Amygdala (tissue), 56 donors: ENCODE results near the gene S100Z.
"Not testable (repeated sequence)": the region's sequence is repeated elsewhere in the genome, so short reads cannot be mapped to it uniquely, and the experiment has no call there.

Experiments
- DNase-seq, 56 donors: peaks; one replicate each; lab custom pipeline; 2025; lab: John Stamatoyannopoulos, UW

The S100Z gene

GRCh38 chr5:76945238-76945637 lies 95.4 kb downstream of the S100Z start:
- not testable (repeated sequence) for DNase-seq

DNA sequence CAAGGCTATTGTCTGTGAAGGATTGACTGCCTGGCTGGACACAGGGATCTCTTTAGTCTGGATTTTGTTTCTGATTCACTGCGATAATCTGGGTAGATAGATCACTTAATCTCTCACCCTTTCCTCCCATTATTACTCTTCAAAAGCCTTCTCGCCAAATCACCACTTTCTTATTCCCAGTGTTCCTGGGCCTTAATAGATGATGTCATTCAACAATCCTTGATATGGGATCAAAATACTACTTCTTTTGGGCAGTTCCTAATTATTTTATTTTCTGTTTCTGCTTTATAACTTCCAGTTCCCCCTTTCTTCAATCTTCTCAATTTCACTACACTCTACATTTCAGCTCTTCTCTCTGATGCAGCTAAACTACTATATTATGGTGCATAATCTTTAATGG lies 96.3 kb downstream of the S100Z start:
- DNase-seq: no peak

DNA sequence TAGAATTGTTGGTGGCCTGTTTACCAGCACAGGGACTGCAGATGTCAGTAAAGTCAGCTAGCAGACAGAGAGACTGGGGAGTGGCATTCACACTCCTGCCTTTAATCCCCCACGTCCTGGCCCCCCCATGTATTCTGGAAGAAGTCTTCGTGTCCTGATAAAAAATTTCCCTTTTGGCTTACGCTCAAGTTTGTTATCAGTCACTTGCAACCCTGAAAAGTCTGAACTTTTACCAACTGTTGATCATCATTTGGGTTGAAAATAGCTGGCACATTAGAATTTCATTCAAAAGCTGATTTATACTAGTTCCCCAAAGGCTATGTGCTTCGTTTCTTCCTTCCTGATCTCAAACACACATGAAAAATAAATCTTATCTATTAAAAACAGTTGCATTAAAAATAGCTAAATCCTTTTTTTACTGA lies 97.3 kb downstream of the S100Z start:
- DNase-seq: no peak

GRCh38 chr5:76952795-76953536 lies 103.2 kb downstream of the S100Z start, which contains the start of gene CRHBP:
Gene CRHBP, plus strand, starts transcription at chr5:76953045. Its CDS starts 90 bp downstream, at chr5:76953135.
- DNase-seq: no peak

- DNase-seq: peak in 5 of 56 donors; percentile 2 to 47 (median 21)
Observed at GRCh38 chr5:76953551-76954382, 104.0 kb downstream of the S100Z start.

GRCh38 chr5:76954383-76954763 lies 104.6 kb downstream of the S100Z start:
- DNase-seq: no peak

- no peak for DNase-seq
Observed at GRCh38 chr5:76956033-76956432, 106.2 kb downstream of the S100Z start.

DNA sequence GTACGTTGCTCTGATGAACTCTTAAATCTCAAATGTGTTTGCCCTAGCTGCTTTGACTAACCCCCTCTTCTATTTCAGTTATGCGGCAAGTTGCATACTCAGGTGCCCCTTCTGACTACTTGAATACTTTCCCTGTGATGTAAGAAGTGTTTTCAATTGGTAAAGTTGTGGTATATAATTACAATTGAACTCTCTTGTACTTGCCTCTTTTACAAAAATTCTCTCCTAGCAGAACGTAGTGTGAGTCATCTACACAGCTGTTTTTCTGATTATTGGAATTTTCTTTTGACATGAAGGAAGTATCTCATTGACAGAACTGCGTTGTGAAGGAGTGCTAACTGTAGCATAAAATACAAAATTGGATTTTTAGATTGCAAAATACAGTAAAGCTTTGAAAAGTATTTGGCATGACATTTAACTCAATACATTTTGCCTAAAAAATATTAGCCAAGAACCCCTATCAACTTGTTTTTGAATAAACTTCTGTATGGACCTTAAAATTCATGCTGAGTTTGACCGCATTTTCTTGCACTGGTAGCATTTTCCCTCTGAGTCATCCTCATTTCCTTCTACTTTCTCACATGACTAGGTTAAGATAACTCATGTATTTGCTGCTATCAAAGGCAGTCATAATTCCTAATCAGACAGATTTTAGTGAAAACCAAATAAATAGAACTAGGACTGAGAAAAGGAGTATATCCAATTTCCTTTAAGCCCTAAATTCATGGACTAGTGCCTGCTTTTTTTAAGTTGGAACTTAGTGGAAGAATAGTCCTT lies 109.4 kb downstream of the S100Z start:
- DNase-seq: no peak

GRCh38 chr5:76960004-76960625 lies 110.3 kb downstream of the S100Z start:
- DNase-seq: no peak

DNA sequence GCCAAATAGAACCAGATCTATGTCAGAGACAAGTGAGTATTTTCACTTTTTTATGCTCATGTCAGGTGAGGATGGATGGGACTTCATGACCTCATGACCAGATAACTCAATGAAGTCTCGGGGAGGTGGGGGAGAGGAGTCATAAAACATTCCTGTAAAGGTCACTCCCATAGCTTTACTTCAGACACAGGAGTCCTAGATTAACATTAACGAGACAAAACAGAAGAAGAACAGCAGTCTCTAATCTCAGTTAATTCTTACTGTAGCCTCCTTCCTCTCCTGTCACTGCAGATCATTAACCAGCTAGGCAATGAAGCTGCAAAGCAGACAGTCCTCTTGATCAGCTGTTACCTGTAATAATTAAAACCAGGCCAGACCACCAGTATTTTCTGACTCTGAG lies 114.2 kb downstream of the S100Z start:
- no peak for DNase-seq
